HEK293T (cell line): ENCODE results near the gene NAA38.

Experiments
- ARNT ChIP-seq: fragments of 450-650 bp; IDR thresholded peaks from 2 replicates; pipeline ENCODE4 v1.6.1; 2017; ENCODE audit warnings: mild to moderate bottlenecking
- BHLHE40 ChIP-seq: fragments of 450-650 bp; IDR thresholded peaks from 2 replicates; pipeline ENCODE4 v1.6.1; 2016; ENCODE audit warnings: mild to moderate bottlenecking, moderate library complexity, borderline replicate concordance
- CTBP1 ChIP-seq: fragments of 450-650 bp; IDR thresholded peaks from 2 replicates; pipeline ENCODE4 v1.6.1; 2016; ENCODE audit warnings: borderline replicate concordance
- FOXA1 ChIP-seq: fragments of 450-650 bp; IDR thresholded peaks from 2 replicates; pipeline ENCODE4 v1.6.1; 2016; ENCODE audit warnings: mild to moderate bottlenecking
- FOXM1 ChIP-seq: fragments of 450-650 bp; IDR thresholded peaks from 2 replicates; pipeline ENCODE4 v1.6.1; 2017; ENCODE audit warnings: mild to moderate bottlenecking, borderline replicate concordance
- NFRKB ChIP-seq: fragments of 450-650 bp; IDR thresholded peaks from 2 replicates; pipeline ENCODE4 v1.6.1; 2016; ENCODE audit warnings: mild to moderate bottlenecking, moderate library complexity
- PKNOX1 ChIP-seq: fragments of 450-650 bp; IDR thresholded peaks from 2 replicates; pipeline ENCODE4 v1.6.1; 2016
- SP1 ChIP-seq: fragments of 450-650 bp; IDR thresholded peaks from 2 replicates; pipeline ENCODE4 v1.6.1; 2017
- SUZ12 ChIP-seq: fragments of 450-650 bp; IDR thresholded peaks from 2 replicates; pipeline ENCODE4 v1.6.1; 2016; ENCODE audit warnings: mild to moderate bottlenecking
- TARDBP ChIP-seq: fragments of 450-650 bp; IDR thresholded peaks from 2 replicates; pipeline ENCODE4 v1.6.1; 2016
- ZNF384 ChIP-seq: fragments of 450-650 bp; IDR thresholded peaks from 2 replicates; pipeline ENCODE4 v1.6.1; 2016

GRCh38 chr17:7875804-7876370 is 18.5 kb upstream of the NAA38 start:
- TF ChIP-seq FOXM1 (no peak), SUZ12 (no peak), CTBP1 (no peak), ARNT (no peak), ZNF384 (no peak), SP1 (no peak), NFRKB (no peak), TARDBP (no peak), BHLHE40 (no peak), PKNOX1 (no peak), FOXA1 (no peak)
